Right lobe of liver (tissue), 4 donors: ENCODE results near the gene ARMH2.

Source experiments
- CTCF ChIP-seq, 4 donors: fragments of 200-600 bp in 3 of 4; fragments of 450-650 bp in 1 of 4; IDR thresholded peaks; one replicate each; pipeline versions ENCODE4 v1.5.1 to v1.8.0; 2016 to 2022; ENCODE audit warnings: antibody characterized with exemption in 4 of 4, mild to moderate bottlenecking in 2 of 4
- POLR2A ChIP-seq: fragments of 450-650 bp; IDR thresholded peaks from one replicate; pipeline ENCODE4 v1.6.1; 2017; ENCODE audit warnings: antibody characterized with exemption, mild to moderate bottlenecking
- donor health status: DM: no; HTN: no; CAD: no.
- donor health status: DM: no; HTN: no; CAD: no.
- donor health status: DM: no; HTN: yes; CAD: no.

- TF ChIP-seq CTCF (IDR thresholded peaks at IDR 0.05) (no peak), POLR2A (no peak)
Observed at GRCh38 chr6:24802271-24803059, 3.7 kb upstream of the ARMH2 start.
